IPS-NIHi7 (cell line): Measurements from ENCODE around the gene ITIH5.
"Not testable (repeated sequence)": the region's sequence is repeated elsewhere in the genome, so short reads cannot be mapped to it uniquely, and the experiment has no call there.

ENCODE experiments used
- DNase-seq: peaks from one replicate; pipeline ENCODE4 v3.0.0; 2012; ENCODE audit warnings: mixed read lengths; ENCODE audit errors: extremely low spot score

The ITIH5 gene

DNA sequence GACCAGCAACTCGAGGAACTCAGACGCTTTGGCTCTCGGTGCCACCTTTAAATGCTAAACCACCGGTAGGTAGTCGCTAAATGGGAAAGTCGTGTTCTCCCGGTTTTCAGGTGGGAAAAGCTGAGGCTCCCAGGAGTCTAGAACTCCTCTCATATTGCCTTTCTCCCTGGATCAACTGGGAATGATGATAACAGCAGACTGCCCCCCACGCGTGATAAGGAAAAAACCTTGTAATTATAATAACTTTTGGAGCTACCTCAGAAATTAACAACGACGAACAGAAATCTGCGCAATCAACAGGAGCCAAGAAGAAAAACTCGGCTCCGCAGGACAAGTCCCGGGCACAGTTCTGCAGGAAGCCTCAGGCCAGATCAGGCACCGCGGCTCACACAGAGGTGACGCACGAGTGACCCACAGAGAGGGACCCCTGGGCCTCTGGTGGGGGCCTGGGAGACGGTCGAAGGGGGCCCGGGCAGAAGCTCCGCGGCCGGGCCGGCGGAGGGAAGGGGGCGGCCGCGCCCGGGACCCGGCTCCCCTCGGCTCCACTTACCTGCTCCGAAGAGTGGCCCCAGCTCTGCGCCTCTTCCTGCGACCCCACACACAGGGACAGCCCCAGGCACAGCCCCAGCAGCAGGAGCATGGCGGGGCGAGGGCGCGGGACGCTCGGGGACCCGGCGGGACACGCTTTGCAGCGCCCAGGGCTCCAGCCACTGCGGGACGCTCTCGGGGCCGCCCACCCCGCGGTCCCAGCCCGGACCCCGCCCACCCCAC is at the start of gene ITIH5:
ITIH5 (minus strand) TSS at position 714 of the 771 bp plus-strand sequence; CDS start at position 640, 74 bp downstream.
- DNase-seq, result peak; percentile 45

GRCh38 chr10:7715515-7715914 is 48.7 kb upstream of the ITIH5 start:
- DNase-seq, result no peak

GRCh38 chr10:7711075-7711474 is 44.3 kb upstream of the ITIH5 start:
- not testable (repeated sequence) for DNase-seq

- DNase-seq, result no peak
These were observed 43.7 kb upstream of the ITIH5 start for GRCh38 chr10:7710446-7710845.

DNA sequence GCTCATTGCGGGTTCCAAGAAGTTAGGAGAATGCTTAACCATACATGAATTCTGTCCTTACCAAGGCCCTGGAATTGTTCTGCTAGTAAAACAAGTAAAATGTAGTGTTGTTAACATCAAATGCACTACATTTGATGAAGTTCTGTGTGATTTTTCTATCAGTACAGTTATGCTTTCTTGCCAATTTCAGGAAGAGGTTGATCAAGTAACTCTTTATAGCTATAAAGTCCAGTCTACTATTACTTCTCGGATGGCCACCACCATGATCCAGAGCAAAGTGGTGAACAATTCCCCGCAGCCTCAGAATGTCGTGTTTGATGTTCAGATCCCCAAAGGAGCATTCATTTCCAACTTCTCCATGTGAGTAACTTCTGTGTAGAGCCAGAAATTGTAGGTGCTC is 42.1 kb upstream of the ITIH5 start:
- DNase-seq, result no peak

- DNase-seq, result no peak
These were observed 41.3 kb upstream of the ITIH5 start for GRCh38 chr10:7707858-7708622.

GRCh38 chr10:7707102-7707501 is 40.3 kb upstream of the ITIH5 start:
- no peak for DNase-seq

DNA sequence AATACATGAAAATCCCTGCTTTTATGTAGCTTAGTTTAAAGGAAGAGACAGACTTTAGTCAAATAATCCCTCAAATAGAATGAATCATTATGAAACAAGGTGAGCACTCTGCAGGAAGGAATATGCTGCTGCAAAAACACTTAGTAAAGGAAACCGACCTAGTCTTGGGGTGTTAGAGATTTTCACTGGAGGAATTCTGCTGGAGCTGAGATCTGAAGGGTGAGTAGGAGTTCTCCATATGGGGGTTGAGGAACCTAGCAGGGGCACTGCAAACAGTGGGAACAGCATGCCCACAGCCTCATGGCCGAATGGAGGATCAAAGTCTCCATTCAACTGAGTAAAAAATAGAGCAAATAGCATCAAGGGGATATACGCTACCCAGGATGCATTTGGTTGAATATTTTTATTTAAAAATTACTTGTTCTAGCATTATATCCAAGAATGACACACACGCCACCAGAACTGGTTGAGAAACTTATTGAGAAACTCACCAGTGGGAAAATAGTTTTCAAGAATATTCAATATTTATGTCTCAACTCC is 39.8 kb upstream of the ITIH5 start:
- DNase-seq, result no peak

DNA sequence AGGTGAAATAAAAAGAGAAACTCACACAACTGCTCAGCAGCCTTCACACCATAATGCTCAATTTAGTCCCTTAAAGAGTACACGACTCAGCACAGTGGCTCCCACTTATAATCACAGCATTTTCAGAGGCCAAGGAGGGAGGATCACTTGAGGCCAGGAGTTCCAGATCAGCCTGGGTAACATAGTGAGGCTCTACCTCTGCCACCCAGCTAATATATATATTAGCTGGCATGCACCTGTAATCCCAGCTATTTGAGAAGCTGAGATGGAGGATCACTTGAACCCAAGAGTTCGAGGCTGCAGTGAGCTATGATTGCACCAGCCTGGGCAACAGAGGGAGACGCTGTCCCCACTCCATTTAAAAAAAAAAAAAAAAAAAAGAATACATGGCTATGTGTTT is 38.6 kb upstream of the ITIH5 start:
- no peak for DNase-seq

DNA sequence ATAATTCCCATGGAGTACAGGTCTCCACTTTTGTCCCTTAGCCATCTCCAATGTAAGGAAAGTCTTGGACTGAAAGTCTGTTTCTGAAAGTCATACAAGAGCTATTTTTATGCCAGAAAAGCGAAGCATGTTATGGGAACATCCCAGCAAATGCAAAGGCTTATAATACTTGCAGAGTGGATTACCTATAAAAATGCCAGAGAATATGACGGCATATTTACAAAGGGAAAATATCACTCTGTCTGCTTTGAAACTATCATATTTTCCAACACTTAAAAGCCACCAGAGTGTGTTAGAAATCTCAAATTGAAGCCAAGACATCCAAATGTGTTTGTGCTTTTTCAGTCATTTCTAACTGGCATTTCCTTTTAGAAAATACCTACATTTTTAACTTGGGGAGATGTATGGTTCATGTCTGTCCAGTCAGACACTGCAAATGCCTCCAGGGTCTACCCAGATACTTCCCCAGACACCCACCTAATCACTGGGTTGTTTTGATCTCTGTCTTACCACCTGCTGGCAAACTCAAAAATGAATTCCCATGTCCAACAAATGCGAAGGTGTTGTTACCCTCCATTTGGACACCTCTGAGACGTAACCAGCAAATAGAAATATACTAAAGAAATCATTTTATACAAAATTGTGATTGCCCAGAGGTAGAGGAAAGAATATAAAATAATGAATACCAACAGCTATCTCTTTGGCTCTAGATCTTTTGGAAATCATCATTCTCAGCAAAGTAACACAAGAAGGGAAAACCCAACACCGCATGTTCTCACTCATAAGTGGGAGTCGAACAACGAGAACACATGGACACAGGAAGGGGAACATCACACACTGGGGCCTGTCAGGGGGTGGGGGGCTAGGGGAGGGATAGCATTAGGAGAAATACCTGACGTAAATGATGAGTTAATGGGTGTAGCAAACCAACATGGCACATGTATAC is 37.6 kb upstream of the ITIH5 start:
- no peak for DNase-seq

DNA sequence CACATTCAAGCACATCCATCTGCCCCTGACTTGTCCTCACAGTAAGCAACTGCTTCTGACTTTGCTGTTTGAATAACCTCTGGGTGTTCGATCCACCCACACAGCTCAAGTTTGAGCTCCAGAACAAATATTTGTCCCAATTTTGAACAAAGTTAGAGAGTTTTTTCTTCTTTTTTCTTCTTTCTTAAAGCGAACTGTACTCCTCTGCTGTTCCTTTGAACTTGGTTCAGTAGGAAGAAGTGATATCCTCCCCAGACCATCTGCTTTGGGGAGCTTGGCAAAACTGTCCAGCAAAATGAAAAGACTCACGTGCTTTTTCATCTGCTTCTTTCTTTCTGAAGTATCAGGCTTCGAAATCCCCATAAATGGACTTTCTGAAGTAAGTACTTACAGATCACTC is 36.4 kb upstream of the ITIH5 start, which contains the start of gene ITIH2:
ITIH2 (plus strand) TSS at position 177 of the 400 bp plus-strand sequence; CDS start at position 296, 119 bp downstream.
- no peak for DNase-seq

DNA sequence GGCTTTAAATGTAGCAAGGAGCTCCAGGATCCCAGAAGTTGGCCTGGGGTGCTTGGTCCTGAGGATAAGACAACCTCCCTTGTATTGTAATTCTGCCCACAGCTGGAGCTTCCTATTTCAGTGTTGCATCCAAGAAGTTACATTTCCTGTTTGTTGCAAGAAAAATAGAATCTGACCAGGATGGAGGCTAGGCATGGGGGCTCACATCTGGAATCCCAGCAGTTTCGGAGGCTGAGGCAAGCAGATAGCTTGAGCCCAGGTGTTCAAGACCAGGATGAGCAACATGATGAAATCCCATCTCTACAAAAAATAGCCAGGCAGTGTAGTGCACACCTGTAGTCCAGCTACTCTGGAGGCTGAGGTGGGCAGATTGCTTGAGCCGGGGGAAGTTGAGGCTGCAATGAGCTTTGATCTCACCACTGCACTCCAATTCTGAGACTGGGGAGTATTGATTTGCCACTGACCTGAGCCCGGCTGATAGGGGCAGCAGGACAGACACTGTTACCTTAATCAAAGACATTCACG is 35.6 kb upstream of the ITIH5 start:
- DNase-seq, result no peak

- DNase-seq, result no peak
These were observed 34.5 kb upstream of the ITIH5 start for GRCh38 chr10:7701158-7701742.

DNA sequence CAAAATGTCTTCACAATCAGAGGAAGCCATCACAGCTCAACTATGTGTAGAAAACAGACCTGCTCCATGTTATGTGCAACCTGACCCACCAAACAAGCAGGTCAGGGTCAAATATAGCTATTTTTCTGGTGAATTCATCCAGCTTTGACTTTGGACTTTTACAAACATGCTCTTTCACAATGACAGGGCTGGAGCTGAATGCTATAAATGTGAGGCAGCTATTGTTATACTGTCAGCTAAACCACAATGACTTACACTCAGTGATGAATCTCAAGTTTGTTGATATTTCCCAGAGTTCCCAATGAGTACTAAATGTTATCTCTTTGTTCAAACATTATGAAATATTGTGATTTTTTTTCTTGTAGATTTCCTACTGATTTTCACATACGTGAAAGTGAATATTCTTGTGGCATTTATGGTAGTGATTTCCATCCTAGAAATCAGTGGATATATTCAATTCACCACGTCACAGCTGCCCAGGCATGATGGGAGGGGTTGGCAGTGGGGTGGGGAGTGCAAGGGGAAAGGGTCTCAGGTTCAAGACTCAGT is 33.9 kb upstream of the ITIH5 start:
- no peak for DNase-seq

DNA sequence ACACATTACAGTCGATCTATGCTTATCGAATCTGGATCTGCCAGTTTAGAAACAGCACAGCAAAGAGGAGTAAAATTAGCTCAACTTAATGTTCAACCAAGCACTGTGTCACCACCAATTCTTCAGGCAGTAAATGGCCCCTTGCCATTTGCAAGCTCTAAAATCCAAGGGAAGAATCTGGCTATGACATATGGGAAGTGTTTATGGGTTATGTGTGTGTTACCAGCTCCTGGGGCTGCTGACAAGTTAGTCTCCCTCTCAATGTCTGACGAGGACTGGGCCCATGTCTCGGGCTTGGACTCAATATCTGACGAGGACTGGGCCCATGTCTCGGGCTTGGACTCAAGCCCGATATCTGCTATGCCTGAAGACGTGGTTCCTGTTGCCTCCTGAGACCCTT is 30.7 kb upstream of the ITIH5 start:
- no peak for DNase-seq

DNA sequence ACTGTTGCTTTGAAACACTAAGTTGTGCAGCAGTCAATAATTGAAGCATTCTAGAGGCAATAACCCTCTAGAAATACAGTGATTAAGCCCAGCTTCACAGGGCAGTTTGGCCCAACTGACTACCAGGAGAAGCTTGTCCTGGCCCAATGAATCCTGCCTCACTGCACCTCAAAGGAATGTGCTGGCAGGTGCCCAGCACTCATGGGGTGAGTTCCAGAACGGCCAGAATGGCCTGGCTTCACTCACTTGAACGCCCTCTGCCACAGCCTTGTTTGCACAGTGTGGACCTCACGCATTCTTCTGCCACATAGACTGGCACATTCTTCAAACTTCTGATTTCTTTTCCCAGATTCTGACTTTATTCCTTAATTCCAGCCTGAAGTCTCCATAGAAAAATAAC is 29.8 kb upstream of the ITIH5 start:
- no peak for DNase-seq

GRCh38 chr10:7693194-7693593 is 26.4 kb upstream of the ITIH5 start:
- DNase-seq, result not testable (repeated sequence)

GRCh38 chr10:7692368-7692767 is 25.6 kb upstream of the ITIH5 start:
- DNase-seq, result not testable (repeated sequence)

DNA sequence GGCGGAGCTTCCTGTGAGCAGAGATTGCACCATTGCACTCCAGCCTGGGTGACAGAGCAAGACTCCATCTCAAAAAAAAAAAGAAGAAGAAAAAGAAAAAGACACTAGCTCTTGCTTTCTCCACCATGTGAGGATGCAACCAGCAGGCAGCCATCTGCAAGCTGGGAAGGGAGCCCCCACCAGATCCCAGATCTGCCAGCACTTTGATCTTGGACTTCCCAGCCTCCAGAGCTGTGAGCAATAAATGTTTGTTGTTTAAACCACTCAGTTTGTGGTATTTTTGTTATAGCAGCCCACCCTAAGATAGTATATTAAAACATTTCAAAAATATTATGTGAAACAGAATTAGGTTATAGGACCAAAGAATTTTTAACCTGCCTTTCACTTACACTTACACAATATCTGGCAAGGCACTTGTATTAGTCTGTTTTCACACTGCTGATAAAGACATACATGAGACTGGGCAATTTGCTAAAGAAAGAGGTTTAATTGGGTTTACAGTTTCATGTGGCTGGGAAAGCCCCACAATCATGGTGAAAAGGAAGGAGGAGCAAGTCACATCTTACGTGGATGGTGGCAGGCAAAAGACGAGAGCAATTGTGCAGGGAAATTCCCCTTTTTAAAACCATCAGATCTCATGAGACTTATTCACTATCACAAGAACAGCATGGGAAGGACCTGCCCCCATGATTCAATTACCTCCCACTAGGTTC is 24.3 kb upstream of the ITIH5 start:
- DNase-seq, result not testable (repeated sequence)

DNA sequence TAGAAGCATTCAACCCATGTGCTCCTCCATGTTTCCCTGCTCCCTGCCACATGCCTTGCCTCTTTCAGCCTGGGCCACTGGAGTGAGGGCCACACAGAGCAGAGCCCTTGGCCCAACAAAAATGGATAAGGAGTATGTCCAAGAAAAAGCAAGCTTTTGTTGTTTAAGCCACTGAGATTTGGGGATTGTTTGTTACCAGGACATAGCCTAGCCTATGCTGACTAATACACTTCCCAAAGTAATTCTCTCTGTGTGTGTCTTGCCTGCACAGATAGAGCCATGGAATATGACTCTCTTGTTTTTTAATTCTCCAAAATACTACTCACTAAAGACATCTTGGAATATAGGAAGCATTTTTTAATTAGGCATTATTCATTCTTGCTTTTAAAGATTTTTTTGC is 22.8 kb upstream of the ITIH5 start:
- DNase-seq, result no peak
